Parathyroid adenoma (tissue), 2 donors: ENCODE results near the gene RASA3.

Experiments used
- H2AFZ ChIP-seq: fragments of 300-600 bp; sonication (generic); one replicate; pipeline ENCODE4 v1.7.0; 2017; ENCODE audit warnings: antibody characterized with exemption, mild to moderate bottlenecking
- H3K27ac ChIP-seq: fragments of 300-600 bp; sonication (generic); one replicate; pipeline ENCODE4 v1.7.0; 2017
- H3K27me3 ChIP-seq: fragments of 300-600 bp; sonication (generic); one replicate; pipeline ENCODE4 v1.7.0; 2017; ENCODE audit warnings: low read length; ENCODE audit not compliant: control insufficient read depth, insufficient read depth
- H3K36me3 ChIP-seq: fragments of 300-600 bp; sonication (generic); one replicate; pipeline ENCODE4 v1.7.0; 2017; ENCODE audit warnings: low read length; ENCODE audit not compliant: control insufficient read depth, insufficient read depth
- H3K4me1 ChIP-seq: fragments of 300-600 bp; sonication (generic); one replicate; pipeline ENCODE4 v1.7.0; 2017; ENCODE audit warnings: control low read depth
- H3K4me2 ChIP-seq: fragments of 300-600 bp; sonication (generic); one replicate; pipeline ENCODE4 v1.7.0; 2017; ENCODE audit warnings: low read length
- H3K4me3 ChIP-seq: fragments of 300-600 bp; sonication (generic); one replicate; pipeline ENCODE4 v1.7.0; 2017; ENCODE audit warnings: low read depth, low read length
- H3K79me2 ChIP-seq: fragments of 300-600 bp; sonication (generic); one replicate; pipeline ENCODE4 v1.7.0; 2017; ENCODE audit warnings: control low read depth
- H3K9ac ChIP-seq: fragments of 300-600 bp; sonication (generic); one replicate; pipeline ENCODE4 v1.7.0; 2017; ENCODE audit warnings: mild to moderate bottlenecking
- H3K9me3 ChIP-seq: fragments of 300-600 bp; sonication (generic); one replicate; pipeline ENCODE4 v1.7.0; 2017; ENCODE audit warnings: low read length; ENCODE audit not compliant: control insufficient read depth
- TF ChIP-seq, protein P1 (sequence below): fragments of 300-600 bp; sonication (generic); IDR thresholded peaks from one replicate; pipeline ENCODE4 v1.7.0; 2017; ENCODE audit warnings: antibody characterized with exemption, mild to moderate bottlenecking
- donor health status: primary hyperparathyroidism.

Gene RASA3

DNA sequence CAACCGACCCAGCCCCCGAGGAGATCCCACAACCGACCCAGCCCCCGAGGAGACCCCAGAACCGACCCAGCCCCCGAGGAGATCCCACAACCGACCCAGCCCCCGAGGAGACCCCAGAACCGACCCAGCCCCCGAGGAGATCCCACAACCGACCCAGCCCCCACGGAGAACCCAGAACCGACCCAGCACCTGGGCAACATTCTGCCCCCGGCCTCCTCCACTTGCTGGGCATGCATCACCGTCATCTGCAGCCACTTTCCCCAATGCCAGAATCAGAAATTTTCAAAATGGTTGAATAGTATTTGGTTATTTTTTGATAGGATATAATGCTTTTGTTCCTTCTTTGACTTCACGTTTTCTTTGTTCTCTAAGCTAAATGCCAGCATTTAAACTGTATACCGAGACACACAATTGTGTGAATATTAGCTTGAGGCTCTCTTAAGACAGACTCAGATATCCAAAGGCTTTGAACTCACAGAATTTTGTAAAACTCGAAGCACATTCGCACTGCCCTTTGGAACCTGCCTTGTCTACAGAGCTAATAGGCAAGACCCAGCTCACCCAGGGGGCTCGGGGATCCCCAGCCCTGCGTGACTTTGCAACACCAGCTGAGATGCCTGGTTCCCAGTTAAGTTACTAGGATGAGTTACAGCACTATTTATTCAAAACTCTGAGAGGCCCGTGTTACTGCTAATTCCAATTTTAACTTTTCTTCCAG is 15.5 kb upstream of the RASA3 start:
- Histone ChIP-seq H2AFZ (no peak overlapping the region), H3K4me3 (no peak overlapping the region), H3K36me3 (no peaks in the 10 kb centered on the region), H3K9ac (no peak overlapping the region), H3K27me3 (no peaks in the 10 kb centered on the region), H3K27ac (no peak overlapping the region), H3K4me2 (no peak overlapping the region), H3K79me2 (no peaks in the 10 kb centered on the region), H3K4me1 (no peaks in the 10 kb centered on the region), H3K9me3 (no peaks in the 10 kb centered on the region)
- TF ChIP-seq, protein P1, sequence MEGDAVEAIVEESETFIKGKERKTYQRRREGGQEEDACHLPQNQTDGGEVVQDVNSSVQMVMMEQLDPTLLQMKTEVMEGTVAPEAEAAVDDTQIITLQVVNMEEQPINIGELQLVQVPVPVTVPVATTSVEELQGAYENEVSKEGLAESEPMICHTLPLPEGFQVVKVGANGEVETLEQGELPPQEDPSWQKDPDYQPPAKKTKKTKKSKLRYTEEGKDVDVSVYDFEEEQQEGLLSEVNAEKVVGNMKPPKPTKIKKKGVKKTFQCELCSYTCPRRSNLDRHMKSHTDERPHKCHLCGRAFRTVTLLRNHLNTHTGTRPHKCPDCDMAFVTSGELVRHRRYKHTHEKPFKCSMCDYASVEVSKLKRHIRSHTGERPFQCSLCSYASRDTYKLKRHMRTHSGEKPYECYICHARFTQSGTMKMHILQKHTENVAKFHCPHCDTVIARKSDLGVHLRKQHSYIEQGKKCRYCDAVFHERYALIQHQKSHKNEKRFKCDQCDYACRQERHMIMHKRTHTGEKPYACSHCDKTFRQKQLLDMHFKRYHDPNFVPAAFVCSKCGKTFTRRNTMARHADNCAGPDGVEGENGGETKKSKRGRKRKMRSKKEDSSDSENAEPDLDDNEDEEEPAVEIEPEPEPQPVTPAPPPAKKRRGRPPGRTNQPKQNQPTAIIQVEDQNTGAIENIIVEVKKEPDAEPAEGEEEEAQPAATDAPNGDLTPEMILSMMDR, result no peak

DNA sequence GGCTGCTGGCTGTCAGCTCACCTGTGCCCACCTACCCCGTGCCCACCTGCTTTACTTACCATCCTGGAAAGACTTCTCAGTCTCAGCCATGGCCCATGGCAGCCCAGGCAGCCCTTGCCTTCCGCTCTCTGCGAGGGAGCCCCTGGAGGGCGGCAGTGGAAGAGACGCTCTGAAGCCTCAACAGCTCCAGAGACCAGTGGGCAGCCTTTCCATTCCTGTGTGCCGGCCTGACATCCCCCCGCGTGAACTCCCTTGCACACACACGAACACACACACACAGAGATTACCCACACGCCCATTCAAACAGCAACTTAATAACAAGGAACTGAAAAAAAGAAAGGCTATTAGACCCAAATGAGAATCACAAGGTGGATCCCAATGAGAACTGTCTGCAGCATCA is 14.2 kb upstream of the RASA3 start:
- no peak overlapping the region for H3K27ac ChIP-seq
- no peaks in the 10 kb centered on the region for H3K79me2 ChIP-seq
- H3K4me2 ChIP-seq, result no peak overlapping the region
- H2AFZ ChIP-seq, result no peak overlapping the region
- no peak overlapping the region for H3K9ac ChIP-seq
- H3K4me3 ChIP-seq, result no peak overlapping the region
- no peaks in the 10 kb centered on the region for H3K4me1 ChIP-seq
- TF ChIP-seq, protein P1, result no peak
- H3K9me3 ChIP-seq, result no peaks in the 10 kb centered on the region
- H3K36me3 ChIP-seq, result no peaks in the 10 kb centered on the region
- no peaks in the 10 kb centered on the region for H3K27me3 ChIP-seq

DNA sequence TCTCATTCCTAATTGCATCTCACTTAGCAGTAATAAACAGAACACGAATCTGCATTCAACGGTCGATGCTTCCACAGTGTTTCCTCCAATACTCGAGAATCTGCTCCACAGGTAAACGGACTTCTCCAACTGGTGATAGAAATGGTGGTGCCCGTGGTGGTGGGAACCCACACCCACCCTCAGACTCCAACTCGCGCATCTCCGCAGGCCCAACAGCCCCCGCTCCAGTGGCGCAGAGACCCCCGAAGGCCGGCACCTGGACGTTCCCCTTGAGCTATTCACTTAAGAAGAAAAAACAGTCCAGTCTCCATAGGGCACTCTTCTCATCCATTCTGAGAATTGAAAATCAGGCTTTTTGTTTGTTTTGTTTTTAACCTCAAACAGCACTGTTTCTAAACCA is 13.8 kb upstream of the RASA3 start:
- Histone ChIP-seq H3K4me2 (no peak overlapping the region), H3K27ac (no peak overlapping the region), H3K4me1 (no peaks in the 10 kb centered on the region), H3K9ac (no peak overlapping the region), H3K36me3 (no peaks in the 10 kb centered on the region), H3K9me3 (no peaks in the 10 kb centered on the region), H3K27me3 (no peaks in the 10 kb centered on the region), H2AFZ (no peak overlapping the region), H3K79me2 (no peaks in the 10 kb centered on the region), H3K4me3 (no peak overlapping the region)
- TF ChIP-seq, protein P1, result no peak

DNA sequence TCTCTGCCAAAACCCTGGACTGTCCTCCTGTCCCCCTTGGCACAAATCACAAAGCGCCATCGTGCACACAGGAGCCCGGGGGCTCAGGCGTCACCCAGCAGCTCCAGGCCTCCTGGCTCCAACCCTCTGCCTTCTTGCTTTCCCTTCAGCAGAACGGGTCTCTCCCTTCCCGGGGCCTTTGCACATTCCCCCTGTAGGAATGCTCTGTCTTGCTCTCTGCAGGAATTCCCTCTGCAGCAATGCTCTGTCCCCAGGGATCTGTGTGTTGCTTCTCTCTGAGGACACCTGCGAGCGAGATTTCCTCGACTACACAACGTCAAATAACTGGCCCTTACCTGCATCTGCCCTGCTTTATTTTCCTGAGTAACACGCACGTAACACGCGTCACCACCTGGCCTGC is 13.3 kb upstream of the RASA3 start:
- Histone ChIP-seq H3K27me3 (no peaks in the 10 kb centered on the region), H3K9me3 (no peaks in the 10 kb centered on the region), H3K9ac (no peak overlapping the region), H3K4me2 (no peak overlapping the region), H3K79me2 (no peaks in the 10 kb centered on the region), H3K4me1 (no peaks in the 10 kb centered on the region), H3K4me3 (no peak overlapping the region), H3K36me3 (no peaks in the 10 kb centered on the region), H3K27ac (no peak overlapping the region), H2AFZ (no peak overlapping the region)
- TF ChIP-seq, protein P1, result no peak

DNA sequence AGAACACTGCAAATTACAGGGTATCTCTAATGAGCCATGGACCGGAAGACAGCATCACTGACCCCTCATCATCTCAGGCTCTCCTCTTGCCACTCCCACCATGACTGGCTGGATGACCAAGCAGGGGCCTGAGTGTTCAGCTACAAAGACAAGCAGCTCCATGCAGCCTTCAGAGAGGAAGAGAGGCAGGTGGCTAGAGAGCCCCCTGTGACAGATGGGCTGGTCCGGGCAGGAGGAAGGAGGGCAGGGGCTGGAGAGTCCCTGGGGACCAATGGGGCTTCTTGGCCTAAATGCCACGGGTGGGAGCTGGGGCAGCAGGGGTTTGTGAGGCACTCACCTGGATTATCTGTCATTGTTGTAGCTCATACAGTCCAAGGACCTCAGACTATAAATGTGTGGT is 12.8 kb upstream of the RASA3 start:
- no peak overlapping the region for H3K9ac ChIP-seq
- TF ChIP-seq, protein P1, result no peak
- no peak overlapping the region for H2AFZ ChIP-seq
- H3K4me3 ChIP-seq, result no peak overlapping the region
- no peak overlapping the region for H3K4me2 ChIP-seq
- H3K36me3 ChIP-seq, result no peaks in the 10 kb centered on the region
- no peaks in the 10 kb centered on the region for H3K79me2 ChIP-seq
- no peaks in the 10 kb centered on the region for H3K27me3 ChIP-seq
- H3K4me1 ChIP-seq, result no peaks in the 10 kb centered on the region
- no peaks in the 10 kb centered on the region for H3K9me3 ChIP-seq
- no peak overlapping the region for H3K27ac ChIP-seq
